Tongue (tissue), 2 donors: ENCODE results near the gene ITPR2. TPM values are rescaled to one million over a fixed set of nuclear protein-coding genes. Genes with fewer than 3 reads are reported as not detected.
"Not testable (repeated sequence)": the region's sequence is repeated elsewhere in the genome, so short reads cannot be mapped to it uniquely, and the experiment has no call there.

Experiments used
- DNase-seq: peaks from one replicate; pipeline ENCODE4 v3.0.0-alpha.2; 2015
- total RNA-seq: library from RNA; depleted of rRNA; stranded (reverse); fragments of >200 nt; gene quantifications from one replicate; pipeline ENCODE4 v1.2.3, GENCODE V29; 2014

ITPR2 gene
- total RNA-seq, 1 donor from 2014 or later, result 31.4 TPM

GRCh38 chr12:26443309-26443708 lies 389.7 kb downstream of the ITPR2 start:
- no peak for DNase-seq

GRCh38 chr12:26441434-26441833 lies 391.6 kb downstream of the ITPR2 start:
- no peak for DNase-seq

- no peak for DNase-seq
Measured at GRCh38 chr12:26435069-26435404, 398.0 kb downstream of the ITPR2 start.

- DNase-seq, result peak; percentile 47
Measured at GRCh38 chr12:26434299-26435068, 398.5 kb downstream of the ITPR2 start.

GRCh38 chr12:26433701-26434100 lies 399.3 kb downstream of the ITPR2 start:
- DNase-seq, result not testable (repeated sequence)

- DNase-seq, result peak; percentile 61
Measured at GRCh38 chr12:26431211-26431610, 401.8 kb downstream of the ITPR2 start.

GRCh38 chr12:26430596-26430995 lies 402.4 kb downstream of the ITPR2 start:
- DNase-seq, result not testable (repeated sequence)

- DNase-seq, result no peak
Measured at GRCh38 chr12:26429070-26429691, 403.8 kb downstream of the ITPR2 start.

GRCh38 chr12:26428420-26428819 lies 404.6 kb downstream of the ITPR2 start:
- DNase-seq, result no peak

GRCh38 chr12:26426652-26427051 lies 406.3 kb downstream of the ITPR2 start:
- DNase-seq, result no peak

- DNase-seq, result no peak
Measured at GRCh38 chr12:26425587-26426260, 407.3 kb downstream of the ITPR2 start.

- DNase-seq, result no peak
Measured at GRCh38 chr12:26422839-26423398, 410.1 kb downstream of the ITPR2 start.

- DNase-seq, result no peak
Measured at GRCh38 chr12:26416550-26416949, 416.4 kb downstream of the ITPR2 start.

- no peak for DNase-seq
Measured at GRCh38 chr12:26410689-26411088, 422.3 kb downstream of the ITPR2 start.

- no peak for DNase-seq
Measured at GRCh38 chr12:26406813-26407212, 426.2 kb downstream of the ITPR2 start.

GRCh38 chr12:26406391-26406790 lies 426.6 kb downstream of the ITPR2 start:
- DNase-seq, result no peak

- DNase-seq, result no peak
Measured at GRCh38 chr12:26403601-26404000, 429.4 kb downstream of the ITPR2 start.

GRCh38 chr12:26402648-26403047 lies 430.3 kb downstream of the ITPR2 start:
- DNase-seq, result no peak

GRCh38 chr12:26401874-26402273 lies 431.1 kb downstream of the ITPR2 start:
- no peak for DNase-seq

- no peak for DNase-seq
Measured at GRCh38 chr12:26400627-26401026, 432.4 kb downstream of the ITPR2 start.

- no peak for DNase-seq
Measured at GRCh38 chr12:26399381-26399780, 433.6 kb downstream of the ITPR2 start.

GRCh38 chr12:26396402-26396801 lies 436.6 kb downstream of the ITPR2 start:
- no peak for DNase-seq

GRCh38 chr12:26389343-26389742 lies 443.7 kb downstream of the ITPR2 start:
- DNase-seq, result no peak
